DMS79 (cell line): ENCODE data around the gene GRM6.

Experiments
- DNase-seq: peaks from one replicate; lab custom pipeline; 2025; lab: John Stamatoyannopoulos, UW

Gene GRM6

GRCh38 chr5:178984145-178985072 is 10.7 kb downstream of the GRM6 start:
- no peak for DNase-seq

- DNase-seq: no peak
Observed at GRCh38 chr5:178983728-178984127, 11.4 kb downstream of the GRM6 start.

GRCh38 chr5:178982941-178983340 is 12.2 kb downstream of the GRM6 start:
- DNase-seq: no peak

GRCh38 chr5:178981381-178981780 is 13.7 kb downstream of the GRM6 start:
- DNase-seq: no peak

GRCh38 chr5:178965465-178966055 is 29.6 kb downstream of the GRM6 start:
- DNase-seq: no peak

- no peak for DNase-seq
Observed at GRCh38 chr5:178941361-178941760, 53.8 kb downstream of the GRM6 start.

- no peak for DNase-seq
Observed at GRCh38 chr5:178940569-178941360, 54.4 kb downstream of the GRM6 start, which contains the start of gene ZNF454. ZNF454 (plus strand) TSS chr5:178941198; CDS start chr5:178942792, 1,594 bp downstream.

- DNase-seq: no peak
Observed at GRCh38 chr5:178931846-178932760, 63.0 kb downstream of the GRM6 start.
